IMR-90 (cell line): Measurements from ENCODE around the gene VEPH1. TPM values are rescaled to one million over a fixed set of nuclear protein-coding genes. Genes with fewer than 3 reads are reported as not detected.

ENCODE experiments used
- ATAC-seq: fragments of 200-7000 bp; cut with Tn5 transposase; 2 replicates; pipeline ENCODE4 v1.9.1; 2020; ENCODE audit warnings: low read depth, mild to moderate bottlenecking, moderate library complexity
- BruUV-seq: library from RNA; stranded (reverse); fragments of 400-500 nt; replicated peaks from 2 replicates; lab custom pipeline; 2021; lab: Mats Ljungman, UMichigan
- CTCF ChIA-PET: fragments of 300-600 bp; formaldehyde crosslinking; extraction: SDS; loops from one replicate; lab custom pipeline; 2021; ENCODE audit warnings: antibody characterized with exemption; lab: Yijun Ruan, JAX
- POLR2A ChIA-PET: fragments of 300-600 bp; sonication (Branson Sonifier 250); formaldehyde crosslinking; loops from one replicate; lab custom pipeline; 2022; ENCODE audit warnings: antibody characterized with exemption; ENCODE audit not compliant: unreplicated experiment; lab: Charles Lee
- DNase-seq: peaks from one replicate; pipeline ENCODE4 v3.0.0; 2013
- H2AFZ ChIP-seq: replicated peaks from 2 replicates; pipeline ENCODE3; 2013; ENCODE audit warnings: low read length, mild to moderate bottlenecking; ENCODE audit not compliant: poor library complexity
- H2AK5ac ChIP-seq: 2 replicates; pipeline ENCODE4 v1.6.1; 2013; ENCODE audit warnings: low read depth, low read length, inconsistent platforms
- H2AK9ac ChIP-seq: replicated peaks from 2 replicates; pipeline ENCODE3; 2013; ENCODE audit warnings: mild to moderate bottlenecking, low read depth, low read length, moderate library complexity; ENCODE audit not compliant: poor library complexity
- H2BK120ac ChIP-seq: 2 replicates; pipeline ENCODE4 v1.6.1; 2013; ENCODE audit warnings: low read depth, low read length, inconsistent platforms
- H2BK15ac ChIP-seq: 3 replicates; pipeline ENCODE4 v1.6.1; 2013; ENCODE audit warnings: low read depth, low read length, inconsistent platforms
- H2BK20ac ChIP-seq: 2 replicates; pipeline ENCODE4 v1.6.1; 2013; ENCODE audit warnings: low read depth, mild to moderate bottlenecking, inconsistent platforms, low read length, moderate library complexity
- H2BK5ac ChIP-seq: 2 replicates; pipeline ENCODE4 v1.6.1; 2013; ENCODE audit warnings: mild to moderate bottlenecking, low read depth, low read length, inconsistent platforms; ENCODE audit not compliant: poor library complexity, severe bottlenecking
- H3K14ac ChIP-seq: replicated peaks from 2 replicates; pipeline ENCODE4 v1.6.1; 2013; ENCODE audit warnings: low read depth, low read length, inconsistent platforms
- H3K18ac ChIP-seq: 2 replicates; pipeline ENCODE4 v1.6.1; 2013; ENCODE audit warnings: low read depth, low read length, control low read depth
- H3K23ac ChIP-seq: 2 replicates; pipeline ENCODE4 v1.6.1; 2013; ENCODE audit warnings: low read depth, low read length, inconsistent platforms
- H3K27ac ChIP-seq: 2 replicates; pipeline ENCODE4 v1.5.1; 2013; ENCODE audit warnings: mild to moderate bottlenecking, control low read depth, low read length; ENCODE audit not compliant: insufficient read depth
- H3K27me3 ChIP-seq: 2 replicates; pipeline ENCODE4 v1.6.1; 2013; ENCODE audit warnings: low read length; ENCODE audit not compliant: control insufficient read depth, insufficient read depth
- H3K36me3 ChIP-seq: 2 replicates; pipeline ENCODE4 v1.6.1; 2013; ENCODE audit warnings: low read length, mixed read lengths; ENCODE audit not compliant: control insufficient read depth, insufficient read depth
- H3K4ac ChIP-seq: 2 replicates; pipeline ENCODE4 v1.6.1; 2013; ENCODE audit warnings: low read depth, low read length, inconsistent platforms
- H3K4me1 ChIP-seq: 2 replicates; pipeline ENCODE4 v1.6.1; 2013; ENCODE audit warnings: low read length, mixed read lengths; ENCODE audit not compliant: control insufficient read depth, insufficient read depth
- H3K4me2 ChIP-seq: 2 replicates; pipeline ENCODE4 v1.6.1; 2013; ENCODE audit warnings: low read depth, mild to moderate bottlenecking, control low read depth, low read length, moderate library complexity
- H3K4me3 ChIP-seq: 2 replicates; pipeline ENCODE4 v1.5.1; 2013; ENCODE audit warnings: low read depth, mild to moderate bottlenecking, control low read depth, low read length, moderate library complexity; ENCODE audit not compliant: insufficient read depth
- H3K56ac ChIP-seq: 2 replicates; pipeline ENCODE4 v1.6.1; 2013; ENCODE audit warnings: low read length, inconsistent platforms; ENCODE audit not compliant: insufficient read depth; ENCODE audit errors: extremely low read depth
- H3K79me1 ChIP-seq, 2 experiments: 2 replicates each; pipeline ENCODE4 v1.6.1; 2013; ENCODE audit warnings: low read length in 2 of 2, inconsistent platforms in 1 of 2, low read depth in 1 of 2
- H3K9ac ChIP-seq: 2 replicates; pipeline ENCODE4 v1.6.1; 2013; ENCODE audit warnings: low read depth, low read length, control low read depth
- H3K9me1 ChIP-seq: 2 replicates; pipeline ENCODE4 v1.6.1; 2013; ENCODE audit warnings: low read length, inconsistent platforms; ENCODE audit not compliant: insufficient read depth
- H3K9me3 ChIP-seq: 2 replicates; pipeline ENCODE4 v1.6.1; 2013; ENCODE audit warnings: low read length; ENCODE audit not compliant: control insufficient read depth, insufficient read depth
- H4K20me1 ChIP-seq: 2 replicates; pipeline ENCODE4 v1.6.1; 2013; ENCODE audit warnings: low read length, inconsistent platforms; ENCODE audit not compliant: insufficient read depth
- H4K5ac ChIP-seq: 2 replicates; pipeline ENCODE4 v1.6.1; 2013; ENCODE audit warnings: mild to moderate bottlenecking, low read depth, low read length, control low read depth
- H4K8ac ChIP-seq, 2 experiments: 2 replicates each; pipeline ENCODE4 v1.6.1; 2013; ENCODE audit warnings: low read depth in 2 of 2, low read length in 2 of 2, control low read depth in 1 of 2, inconsistent platforms in 1 of 2
- H4K91ac ChIP-seq: 2 replicates; pipeline ENCODE4 v1.6.1; 2013; ENCODE audit warnings: low read depth, low read length, inconsistent platforms; ENCODE audit not compliant: insufficient read depth
- MAFK ChIP-seq: IDR thresholded peaks from 2 replicates; pipeline ENCODE4 v1.6.1; 2012; ENCODE audit warnings: low read depth, low read length, improper control_type of control experiment
- MAZ ChIP-seq: IDR thresholded peaks from 2 replicates; pipeline ENCODE4 v1.6.1; 2012; ENCODE audit warnings: low read depth, mild to moderate bottlenecking, low read length, improper control_type of control experiment, moderate library complexity, borderline replicate concordance
- RAD21 ChIP-seq: IDR thresholded peaks from 2 replicates; pipeline ENCODE4 v1.6.1; 2012; ENCODE audit warnings: low read length, improper control_type of control experiment
- WGBS, 2 experiments: methylation state at CpG; one replicate each; pipeline versions ENCODE4 v1.1.5 to v1.1.7; 2013; ENCODE audit warnings: missing lambda C conversion rate in 2 of 2; ENCODE audit not compliant: insufficient read length in 1 of 2; ENCODE audit errors: extremely low coverage in 2 of 2; 5-methylcytosine and 5-hydroxymethylcytosine counted together
- dilution Hi-C: fragments of 300-500 bp; cut with HindIII; formaldehyde crosslinking; loops from one replicate; pipeline ENCODE4 v1.14.3; 2018; ENCODE audit warnings: low sequenced_read_pairs; ENCODE audit not compliant: unreplicated experiment
- in situ Hi-C: fragments of 300-500 bp; cut with MboI; formaldehyde crosslinking; loops from 3 replicates; pipeline ENCODE4 v1.14.3; 2019; ENCODE audit warnings: low sequenced_read_pairs, inconsistent platforms, mixed read lengths
- intact Hi-C: fragments of 100-400 bp; cut with micrococcal nuclease; formaldehyde crosslinking; loops from 2 replicates; pipeline ENCODE4 v1.10.0; 2022
- polyA plus RNA-seq, 3 experiments: library from polyadenylated mRNA; depleted of rRNA; stranded (reverse); fragments of >200 nt; gene quantifications; 2 replicates each; pipeline ENCODE4 v1.2.3, GENCODE V29; 2012; ENCODE audit warnings: low replicate concordance in 1 of 3
- total RNA-seq: library from RNA; depleted of rRNA; stranded (reverse); fragments of >200 nt; gene quantifications from 2 replicates; pipeline ENCODE4 v1.2.3, GENCODE V29; 2012
- TF ChIP-seq, protein P1 (sequence below): conservative IDR thresholded peaks from 2 replicates; pipeline ENCODE4 v1.5.1; 2012; ENCODE audit warnings: mild to moderate bottlenecking, low read depth, low read length, improper control_type of control experiment

VEPH1 gene
- total and polyA plus RNA-seq, 2 of the 4 experiments (the other 2 are of a cell fraction) = 30.5 to 130 TPM

DNA sequence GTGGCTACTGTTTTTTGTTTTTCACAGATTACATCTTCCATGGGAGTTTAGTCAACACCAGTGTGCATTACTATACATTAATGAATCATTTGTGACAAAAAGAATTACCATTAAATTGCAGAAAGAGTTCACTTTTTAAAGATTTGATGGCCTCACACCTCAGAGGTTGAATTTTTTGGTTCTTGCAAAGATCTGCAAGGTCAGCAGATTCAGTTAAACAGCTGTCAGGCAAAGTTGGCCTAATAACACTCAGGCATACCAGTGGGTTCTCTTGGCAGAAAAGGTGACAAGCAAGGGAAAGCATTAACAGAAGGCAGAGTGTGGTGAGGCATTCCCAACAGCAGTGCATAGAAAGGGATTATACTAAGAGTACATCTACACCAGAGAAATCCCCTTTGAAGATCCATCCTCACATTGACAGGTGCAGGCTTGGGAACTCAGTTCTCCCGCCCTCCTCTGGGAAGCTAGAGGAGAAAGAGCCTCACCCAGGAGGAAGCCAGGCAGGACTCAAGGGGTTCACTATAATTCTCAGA lies 90.8 kb downstream of the VEPH1 start:
- Histone ChIP-seq H3K14ac (0 out of 2 replicates have a peak overlapping the region, but pooled peaks have one; percentile 8), H3K9ac (no peak overlapping the region), H3K27me3 (no peaks in the 10 kb centered on the region), H2AFZ (no peak overlapping the region), H2BK20ac (no peak overlapping the region), H3K4me3 (no peak overlapping the region), H3K4ac (no peak overlapping the region; the same call in 1 of the 2 replicates), H3K36me3 (no peaks in the 10 kb centered on the region), H3K56ac (no peak overlapping the region), H3K79me1 (0 out of 4 replicates have a peak, but pooled peaks cover 0 to 6% of the 10 kb centered on the region in 2 experiments), H2BK120ac (peak overlapping the region; percentile 40; the same call in 1 of the 2 replicates), H3K18ac (no peak overlapping the region), H3K4me1 (no peaks in the 10 kb centered on the region; the same call in 1 of the 2 replicates), H4K20me1 (no peaks in the 10 kb centered on the region), H2AK9ac (no peak overlapping the region), H3K9me1 (peaks cover 6% of the 10 kb centered on the region; the same call in 1 of the 2 replicates), H2BK15ac (no peak overlapping the region), H3K4me2 (no peak overlapping the region), H3K23ac (no peak overlapping the region), H4K91ac (no peak overlapping the region; the same call in 1 of the 2 replicates), H4K5ac (no peak overlapping the region), H4K8ac (no peak overlapping the region), H3K9me3 (no peaks in the 10 kb centered on the region), H2AK5ac (no peak overlapping the region), H3K27ac (no peak overlapping the region), H2BK5ac (no peak overlapping the region)
- BruUV-seq = no TSS peak
- ATAC-seq (no peak), DNase-seq (no peak)
- ChIA-PET POLR2A (no interaction called here), CTCF (no interaction called here)
- intact Hi-C loops = no loop called here
- TF ChIP-seq, protein P1, sequence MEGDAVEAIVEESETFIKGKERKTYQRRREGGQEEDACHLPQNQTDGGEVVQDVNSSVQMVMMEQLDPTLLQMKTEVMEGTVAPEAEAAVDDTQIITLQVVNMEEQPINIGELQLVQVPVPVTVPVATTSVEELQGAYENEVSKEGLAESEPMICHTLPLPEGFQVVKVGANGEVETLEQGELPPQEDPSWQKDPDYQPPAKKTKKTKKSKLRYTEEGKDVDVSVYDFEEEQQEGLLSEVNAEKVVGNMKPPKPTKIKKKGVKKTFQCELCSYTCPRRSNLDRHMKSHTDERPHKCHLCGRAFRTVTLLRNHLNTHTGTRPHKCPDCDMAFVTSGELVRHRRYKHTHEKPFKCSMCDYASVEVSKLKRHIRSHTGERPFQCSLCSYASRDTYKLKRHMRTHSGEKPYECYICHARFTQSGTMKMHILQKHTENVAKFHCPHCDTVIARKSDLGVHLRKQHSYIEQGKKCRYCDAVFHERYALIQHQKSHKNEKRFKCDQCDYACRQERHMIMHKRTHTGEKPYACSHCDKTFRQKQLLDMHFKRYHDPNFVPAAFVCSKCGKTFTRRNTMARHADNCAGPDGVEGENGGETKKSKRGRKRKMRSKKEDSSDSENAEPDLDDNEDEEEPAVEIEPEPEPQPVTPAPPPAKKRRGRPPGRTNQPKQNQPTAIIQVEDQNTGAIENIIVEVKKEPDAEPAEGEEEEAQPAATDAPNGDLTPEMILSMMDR = no peak
- TF ChIP-seq MAZ (no peak), MAFK (peak; percentile 98), RAD21 (no peak)
- dilution Hi-C loops = no loop called here
- in situ Hi-C loops = no loop called here
- WGBS, 2 experiments = no CpG with 5 or more reads among the region's 1 CpG
